ENCODE measurements around the gene MEI4. TPM values are rescaled to one million over a fixed set of nuclear protein-coding genes. Genes with fewer than 3 reads are reported as not detected.

Gene MEI4
- total and polyA plus RNA-seq, 2 of the 8 experiments (the other 6 are each of a cell fraction or from before 2014, with no cell fraction given) = 0.05 to 0.24 TPM

- Histone ChIP-seq H3K79me1 (ENCODE audit: low read depth, low read length) (no peaks in the 10 kb centered on the region), H3K56ac (replicated peaks; ENCODE audit: insufficient read length, low read depth, low read length) (no peak overlapping the region), H4K8ac (ENCODE audit: extremely low read depth, insufficient read depth, low read length) (no peak overlapping the region), H3K23ac (ENCODE audit: insufficient read length) (no peak overlapping the region), H4K91ac (replicated peaks; ENCODE audit: insufficient read length, low read length) (no peak overlapping the region), H2BK12ac (ENCODE audit: low read depth, low read length) (no peak overlapping the region), H4K5ac (ENCODE audit: insufficient read length, low read depth, low read length) (no peak overlapping the region), H3K27ac (ENCODE audit: low read depth, low read length) (no peak overlapping the region), H2BK120ac (replicated peaks; ENCODE audit: low read depth, low read length) (no peak overlapping the region), H3K9ac (replicated peaks in 1 of 4; ENCODE audit: extremely low read depth in 1 of 4, low read depth in 3 of 4, low read length in 3 of 4) (no peak overlapping the region), H3K4me1 (replicated peaks in 1 of 4; ENCODE audit: control insufficient read depth in 3 of 4, insufficient read depth in 4 of 4, low read length in 3 of 4) (no peaks in the 10 kb centered on the region), H3K36me3 (ENCODE audit: control insufficient read depth in 2 of 4, insufficient read depth in 4 of 4, low read length in 3 of 4) (no peaks in the 10 kb centered on the region), H3K18ac (ENCODE audit: extremely low read depth, low read length) (no peak overlapping the region), H2BK5ac (ENCODE audit: low read depth, low read length) (no peak overlapping the region), H2BK15ac (ENCODE audit: low read length) (no peak overlapping the region), H3K9me3 (ENCODE audit: insufficient read depth in 2 of 2, low read depth in 1 of 2, low read length in 1 of 2) (no peaks in the 10 kb centered on the region), H3K27me3 (replicated peaks in 1 of 4; ENCODE audit: control insufficient read depth in 3 of 4, extremely low read depth in 1 of 4, insufficient read depth in 3 of 4, low read length in 3 of 4) (no peaks in the 10 kb centered on the region), H3K4me3 (ENCODE audit: extremely low read depth in 1 of 4, insufficient read depth in 2 of 4, low read depth in 3 of 4, low read length in 4 of 4) (no peak overlapping the region), H3K14ac (ENCODE audit: insufficient read length) (no peak overlapping the region), H3K79me2 (ENCODE audit: control insufficient read depth in 1 of 2, insufficient read depth in 2 of 2, low read length in 2 of 2) (no peaks in the 10 kb centered on the region), H2BK20ac (ENCODE audit: low read length) (no peak overlapping the region), H3K4ac (replicated peaks; ENCODE audit: insufficient read length, low read depth, low read length) (no peak overlapping the region), H2AK5ac (ENCODE audit: low read depth, low read length) (no peak overlapping the region), H4K20me1 (replicated peaks in 1 of 2; ENCODE audit: control insufficient read depth in 1 of 2, insufficient read depth in 2 of 2, low read length in 2 of 2) (no peaks in the 10 kb centered on the region), H3K4me2 (ENCODE audit: insufficient read depth in 1 of 2, low read depth in 2 of 2, low read length in 2 of 2) (no peak overlapping the region), H3K23me2 (ENCODE audit: low read depth, low read length) (no peaks in the 10 kb centered on the region), H2AFZ (ENCODE audit: low read length) (no peak overlapping the region; the same call in 1 of the 2 replicates)
- POLR2A ChIA-PET (ENCODE audit: partially characterized antibody) = no interaction called here
- FAIRE-seq (no peak), DNase-seq (ENCODE audit: low read depth in 1 of 2, low spot score in 2 of 2) (no peak)
- TF ChIP-seq RBBP5 (IDR thresholded peaks at IDR 0.05; ENCODE audit: borderline replicate concordance, low read depth, low read length) (no peak), RFX5 (IDR thresholded peaks at IDR 0.05; ENCODE audit: borderline replicate concordance, low read depth, low read length) (no peak), PHF8 (conservative IDR thresholded peaks at IDR 0.05; ENCODE audit: low read depth, low read length) (no peak), BACH1 (IDR thresholded peaks at IDR 0.05; ENCODE audit: low read length) (no peak), CHD2 (IDR thresholded peaks at IDR 0.05; ENCODE audit: low read length) (no peak), CREB1 (IDR thresholded peaks at IDR 0.05) (no peak), NRF1 (IDR thresholded peaks at IDR 0.05; ENCODE audit: low read depth, low read length) (no peak), KDM1A (IDR thresholded peaks at IDR 0.05; ENCODE audit: borderline replicate concordance, low read length) (no peak), POU5F1 (IDR thresholded peaks at IDR 0.05; ENCODE audit: low read depth, low read length) (no peak), MAX (IDR thresholded peaks at IDR 0.05) (no peak), SP4 (IDR thresholded peaks at IDR 0.05; ENCODE audit: low read length) (no peak), NANOG (IDR thresholded peaks at IDR 0.05; ENCODE audit: insufficient read depth, low read depth, low read length, poor library complexity, severe bottlenecking) (no peak)
- WGBS, 2 experiments (ENCODE audit: extremely low coverage in 1 of 2, insufficient coverage in 1 of 2, insufficient read length in 1 of 2, insufficient replicate concordance in 2 of 2, low coverage in 1 of 2, low lambda C conversion rate in 2 of 2, missing lambda C conversion rate in 1 of 2) = 93% methylated on average over 5 of the region's 5 CpGs; no CpG with 5 or more reads in 1 of the 2 experiments
- CTCF ChIA-PET (ENCODE audit: partially characterized antibody) = no interaction called here
Measured at GRCh38 chr6:77607004-77607403, 45.8 kb upstream of the MEI4 start.

Data from H1 (cell line).